ENCODE results near the gene TBXAS1.

DNA sequence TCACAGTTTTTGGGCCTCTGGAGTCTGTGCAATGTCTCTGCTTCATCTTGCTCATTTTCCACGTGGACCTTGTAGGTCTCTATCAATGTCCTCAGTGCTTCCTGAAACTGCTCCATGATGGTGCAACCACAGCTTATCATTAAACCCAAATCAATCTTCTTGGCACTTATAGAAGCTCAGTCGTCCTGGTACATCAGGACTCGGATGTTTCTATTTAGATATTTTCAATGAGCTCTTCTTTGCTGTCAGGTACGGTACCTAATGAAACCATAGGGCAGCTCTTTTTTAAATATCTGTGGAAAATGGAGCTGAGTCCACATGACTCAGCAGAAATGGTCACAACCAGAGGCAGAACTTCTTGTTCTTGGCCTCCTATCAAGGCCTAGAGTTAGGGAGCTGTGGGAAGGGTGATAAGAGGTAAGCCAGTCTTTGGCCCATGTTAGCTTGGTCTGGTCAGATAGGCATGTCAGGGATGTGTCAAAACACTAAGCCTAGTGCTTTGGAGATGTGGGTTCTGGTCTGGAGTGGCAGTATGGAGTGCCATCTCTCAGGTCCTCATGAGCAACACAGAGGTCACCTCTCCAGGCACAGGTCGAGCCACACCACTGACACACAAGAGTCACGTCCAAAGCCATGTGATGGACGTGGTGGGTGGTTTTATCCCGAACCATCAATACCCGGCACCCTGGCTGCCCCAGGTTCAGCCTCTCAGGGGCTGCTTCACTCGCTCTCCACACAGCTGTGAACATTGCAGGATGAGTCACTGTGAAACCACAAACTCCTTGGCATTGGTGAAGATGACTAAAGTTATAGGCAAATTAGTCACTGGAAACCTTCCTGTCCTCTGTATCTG is 87.0 kb downstream of the TBXAS1 start:
- no peak for TF ChIP-seq ZNF239 (tag by site-specific recombination; IDR thresholded peaks at IDR 0.05)
- TF ChIP-seq ZNF133 (tag by site-specific recombination; IDR thresholded peaks at IDR 0.05), result no peak
- TF ChIP-seq, protein P1, sequence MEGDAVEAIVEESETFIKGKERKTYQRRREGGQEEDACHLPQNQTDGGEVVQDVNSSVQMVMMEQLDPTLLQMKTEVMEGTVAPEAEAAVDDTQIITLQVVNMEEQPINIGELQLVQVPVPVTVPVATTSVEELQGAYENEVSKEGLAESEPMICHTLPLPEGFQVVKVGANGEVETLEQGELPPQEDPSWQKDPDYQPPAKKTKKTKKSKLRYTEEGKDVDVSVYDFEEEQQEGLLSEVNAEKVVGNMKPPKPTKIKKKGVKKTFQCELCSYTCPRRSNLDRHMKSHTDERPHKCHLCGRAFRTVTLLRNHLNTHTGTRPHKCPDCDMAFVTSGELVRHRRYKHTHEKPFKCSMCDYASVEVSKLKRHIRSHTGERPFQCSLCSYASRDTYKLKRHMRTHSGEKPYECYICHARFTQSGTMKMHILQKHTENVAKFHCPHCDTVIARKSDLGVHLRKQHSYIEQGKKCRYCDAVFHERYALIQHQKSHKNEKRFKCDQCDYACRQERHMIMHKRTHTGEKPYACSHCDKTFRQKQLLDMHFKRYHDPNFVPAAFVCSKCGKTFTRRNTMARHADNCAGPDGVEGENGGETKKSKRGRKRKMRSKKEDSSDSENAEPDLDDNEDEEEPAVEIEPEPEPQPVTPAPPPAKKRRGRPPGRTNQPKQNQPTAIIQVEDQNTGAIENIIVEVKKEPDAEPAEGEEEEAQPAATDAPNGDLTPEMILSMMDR (tag by site-specific recombination; IDR thresholded peaks at IDR 0.05), result no peak
- no peak for TF ChIP-seq ZSCAN30 (tag by site-specific recombination; IDR thresholded peaks at IDR 0.05)
